WTC11 (cell line): ENCODE measurements around the gene TNS4.

Experiments
- ARID4B ChIP-seq: sonication (generic); formaldehyde crosslinking; IDR thresholded peaks from 2 replicates; pipeline ENCODE4 v1.8.0; 2023; ENCODE audit warnings: missing genetic modification reagents, mild to moderate bottlenecking, borderline replicate concordance
- CBFB ChIP-seq: sonication (generic); formaldehyde crosslinking; IDR thresholded peaks from 2 replicates; pipeline ENCODE4 v1.8.1; 2022; ENCODE audit warnings: mild to moderate bottlenecking, low read depth, missing genetic modification reagents
- PRDM15 ChIP-seq: sonication (generic); formaldehyde crosslinking; IDR thresholded peaks from 2 replicates; pipeline ENCODE4 v1.8.0; 2022; ENCODE audit warnings: missing genetic modification reagents
- TF ChIP-seq, protein P1 (sequence below): fragments of 200-600 bp; IDR thresholded peaks from 2 replicates; pipeline ENCODE4 v1.8.0; 2022; ENCODE audit warnings: antibody characterized with exemption
- TF ChIP-seq, protein P2 (sequence below): sonication (generic); formaldehyde crosslinking; IDR thresholded peaks from 2 replicates; pipeline ENCODE4 v1.8.0; 2022; ENCODE audit warnings: mild to moderate bottlenecking, missing genetic modification reagents
- TF ChIP-seq, protein P3 (sequence below): sonication (generic); formaldehyde crosslinking; IDR thresholded peaks from 2 replicates; pipeline ENCODE4 v1.8.1; 2022; ENCODE audit warnings: low read depth, mild to moderate bottlenecking, moderate library complexity, missing genetic modification reagents, borderline replicate concordance

DNA sequence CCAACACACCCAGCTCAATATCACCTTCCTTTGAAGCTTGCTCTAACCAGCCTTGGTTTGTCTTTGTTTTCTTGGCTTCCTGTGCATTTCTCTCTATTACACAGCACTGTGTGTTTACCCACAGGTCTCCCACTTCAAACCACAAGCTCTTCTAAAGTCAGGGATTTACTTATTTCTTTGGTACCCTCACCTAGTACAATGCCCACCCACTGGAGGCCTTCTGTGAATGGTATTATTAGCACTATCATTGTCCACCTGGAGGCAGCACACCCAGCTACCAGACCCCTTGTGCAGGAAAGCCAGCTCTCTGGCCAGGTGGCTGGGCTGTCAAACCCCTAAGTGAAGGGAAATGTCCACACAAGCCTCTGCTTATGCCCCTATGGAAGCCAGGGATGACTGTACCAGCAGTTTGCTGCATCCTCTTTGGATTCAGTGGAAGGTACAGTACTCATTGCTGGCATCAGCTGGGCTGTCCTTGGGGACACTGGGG lies 74.4 kb downstream of the TNS4 start:
- TF ChIP-seq CBFB (CRISPR knock-in tag) (no peak), PRDM15 (CRISPR knock-in tag) (no peak), ARID4B (no peak)
- TF ChIP-seq, protein P1, sequence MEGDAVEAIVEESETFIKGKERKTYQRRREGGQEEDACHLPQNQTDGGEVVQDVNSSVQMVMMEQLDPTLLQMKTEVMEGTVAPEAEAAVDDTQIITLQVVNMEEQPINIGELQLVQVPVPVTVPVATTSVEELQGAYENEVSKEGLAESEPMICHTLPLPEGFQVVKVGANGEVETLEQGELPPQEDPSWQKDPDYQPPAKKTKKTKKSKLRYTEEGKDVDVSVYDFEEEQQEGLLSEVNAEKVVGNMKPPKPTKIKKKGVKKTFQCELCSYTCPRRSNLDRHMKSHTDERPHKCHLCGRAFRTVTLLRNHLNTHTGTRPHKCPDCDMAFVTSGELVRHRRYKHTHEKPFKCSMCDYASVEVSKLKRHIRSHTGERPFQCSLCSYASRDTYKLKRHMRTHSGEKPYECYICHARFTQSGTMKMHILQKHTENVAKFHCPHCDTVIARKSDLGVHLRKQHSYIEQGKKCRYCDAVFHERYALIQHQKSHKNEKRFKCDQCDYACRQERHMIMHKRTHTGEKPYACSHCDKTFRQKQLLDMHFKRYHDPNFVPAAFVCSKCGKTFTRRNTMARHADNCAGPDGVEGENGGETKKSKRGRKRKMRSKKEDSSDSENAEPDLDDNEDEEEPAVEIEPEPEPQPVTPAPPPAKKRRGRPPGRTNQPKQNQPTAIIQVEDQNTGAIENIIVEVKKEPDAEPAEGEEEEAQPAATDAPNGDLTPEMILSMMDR = no peak
- TF ChIP-seq, protein P2, sequence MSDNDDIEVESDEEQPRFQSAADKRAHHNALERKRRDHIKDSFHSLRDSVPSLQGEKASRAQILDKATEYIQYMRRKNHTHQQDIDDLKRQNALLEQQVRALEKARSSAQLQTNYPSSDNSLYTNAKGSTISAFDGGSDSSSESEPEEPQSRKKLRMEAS (CRISPR knock-in tag) = no peak
- TF ChIP-seq, protein P3, sequence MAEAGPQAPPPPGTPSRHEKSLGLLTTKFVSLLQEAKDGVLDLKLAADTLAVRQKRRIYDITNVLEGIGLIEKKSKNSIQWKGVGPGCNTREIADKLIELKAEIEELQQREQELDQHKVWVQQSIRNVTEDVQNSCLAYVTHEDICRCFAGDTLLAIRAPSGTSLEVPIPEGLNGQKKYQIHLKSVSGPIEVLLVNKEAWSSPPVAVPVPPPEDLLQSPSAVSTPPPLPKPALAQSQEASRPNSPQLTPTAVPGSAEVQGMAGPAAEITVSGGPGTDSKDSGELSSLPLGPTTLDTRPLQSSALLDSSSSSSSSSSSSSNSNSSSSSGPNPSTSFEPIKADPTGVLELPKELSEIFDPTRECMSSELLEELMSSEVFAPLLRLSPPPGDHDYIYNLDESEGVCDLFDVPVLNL (CRISPR knock-in tag) = no peak
